Neural cell (in vitro differentiated cells): ENCODE measurements around the gene TMEM175. TPM values are rescaled to one million over a fixed set of nuclear protein-coding genes. Genes with fewer than 3 reads are reported as not detected.

Experiments used
- H2AFZ ChIP-seq: fragments of 200-600, 300-800 bp; sonication (generic), shearing (Covaris generic); 2 replicates; pipeline ENCODE4 v1.6.0; 2014; ENCODE audit warnings: low read depth, mild to moderate bottlenecking, antibody characterized with exemption, low read length, moderate library complexity
- H3F3A ChIP-seq: fragments of 200-600 bp; shearing (Covaris generic); 2 replicates; pipeline ENCODE4 v1.6.1; 2016; ENCODE audit warnings: mild to moderate bottlenecking, moderate library complexity, mixed read lengths, antibody characterized with exemption, low read length; ENCODE audit not compliant: insufficient read depth, poor library complexity, severe bottlenecking
- H3K27ac ChIP-seq: fragments of 200-600, 300-800 bp; sonication (generic), shearing (Covaris generic); 2 replicates; pipeline ENCODE4 v1.5.1; 2014; ENCODE audit warnings: mild to moderate bottlenecking, low read length, moderate library complexity
- H3K27me3 ChIP-seq: fragments of 300-800, 200-600 bp; sonication (generic), shearing (Covaris generic); 2 replicates; pipeline ENCODE4 v1.6.0; 2014; ENCODE audit warnings: mild to moderate bottlenecking, low read depth, low read length, moderate library complexity; ENCODE audit not compliant: insufficient read depth
- H3K36me3 ChIP-seq: fragments of 300-800, 200-600 bp; sonication (generic), shearing (Covaris generic); 2 replicates; pipeline ENCODE4 v1.5.1; 2014; ENCODE audit warnings: mild to moderate bottlenecking, antibody characterized with exemption, low read length, moderate library complexity; ENCODE audit not compliant: insufficient read depth
- H3K4me2 ChIP-seq: fragments of 300-800, 200-600 bp; sonication (generic), shearing (Covaris generic); 2 replicates; pipeline ENCODE4 v1.6.0; 2014; ENCODE audit warnings: mild to moderate bottlenecking, low read length
- H3K4me3 ChIP-seq: fragments of 300-800, 200-600 bp; sonication (generic), shearing (Covaris generic); 2 replicates; pipeline ENCODE4 v1.5.1; 2014; ENCODE audit warnings: mild to moderate bottlenecking, low read length, moderate library complexity
- H3K79me2 ChIP-seq: fragments of 200-600 bp; shearing (Covaris generic); replicated peaks from 2 replicates; pipeline ENCODE4 v1.6.0; 2014; ENCODE audit warnings: mild to moderate bottlenecking, low read length, moderate library complexity; ENCODE audit not compliant: insufficient read depth
- H3K9ac ChIP-seq: fragments of 300-800, 200-600 bp; sonication (generic), shearing (Covaris generic); 2 replicates; pipeline ENCODE4 v1.6.1; 2016; ENCODE audit warnings: mild to moderate bottlenecking, low read length, mixed read lengths
- H3K9me2 ChIP-seq: fragments of 200-600 bp; shearing (Covaris generic); 2 replicates; pipeline ENCODE4 v1.6.1; 2016; ENCODE audit warnings: mild to moderate bottlenecking, low read length, mixed read lengths; ENCODE audit not compliant: insufficient read depth
- H3K9me3 ChIP-seq: fragments of 200-600, 300-800 bp; sonication (generic), shearing (Covaris generic); 2 replicates; pipeline ENCODE4 v1.6.1; 2016; ENCODE audit warnings: mild to moderate bottlenecking, mixed run types, low read length, moderate library complexity, mixed read lengths
- H4K20me1 ChIP-seq: fragments of 200-600 bp; shearing (Covaris generic); 2 replicates; pipeline ENCODE4 v1.6.1; 2016; ENCODE audit warnings: mild to moderate bottlenecking, mixed run types; ENCODE audit not compliant: insufficient read depth
- EP300 ChIP-seq: fragments of 450-650 bp; conservative IDR thresholded peaks from 2 replicates; pipeline ENCODE4 v1.6.1; 2014; ENCODE audit warnings: antibody characterized with exemption, mild to moderate bottlenecking, moderate library complexity; ENCODE audit not compliant: poor library complexity, severe bottlenecking
- EZH2 ChIP-seq: fragments of 200-600, 300-800 bp; shearing (Covaris generic), sonication (generic); IDR thresholded peaks from 2 replicates; pipeline ENCODE4 v1.6.1; 2014; ENCODE audit warnings: antibody characterized with exemption, low read length, borderline replicate concordance, mild to moderate bottlenecking; ENCODE audit not compliant: insufficient read depth, poor library complexity, severe bottlenecking
- MXI1 ChIP-seq: fragments of 450-650 bp; conservative IDR thresholded peaks from 2 replicates; pipeline ENCODE4 v1.6.1; 2014; ENCODE audit warnings: antibody characterized with exemption, mild to moderate bottlenecking; ENCODE audit not compliant: poor library complexity, severe bottlenecking
- POLR2AphosphoS5 ChIP-seq: IDR thresholded peaks from 2 replicates; pipeline ENCODE4 v1.6.1; 2012
- RAD21 ChIP-seq: fragments of 450-650 bp; conservative IDR thresholded peaks from 2 replicates; pipeline ENCODE4 v1.6.1; 2014; ENCODE audit warnings: antibody characterized with exemption, mild to moderate bottlenecking, moderate library complexity
- REST ChIP-seq: IDR thresholded peaks from 2 replicates; pipeline ENCODE4 v1.6.1; 2012; ENCODE audit warnings: borderline replicate concordance
- SMC3 ChIP-seq: fragments of 450-650 bp; conservative IDR thresholded peaks from 2 replicates; pipeline ENCODE4 v1.6.1; 2014; ENCODE audit warnings: antibody characterized with exemption, mild to moderate bottlenecking, moderate library complexity; ENCODE audit not compliant: poor library complexity
- TAF1 ChIP-seq: IDR thresholded peaks from 2 replicates; pipeline ENCODE4 v1.6.1; 2012; ENCODE audit warnings: low read depth
- polyA plus RNA-seq: library from polyadenylated mRNA; depleted of rRNA; stranded (reverse); fragments of >200 nt; gene quantifications from 2 replicates; pipeline ENCODE4 v1.2.3, GENCODE V29; 2014
- TF ChIP-seq, protein P1 (sequence below): fragments of 450-650 bp; IDR thresholded peaks from 2 replicates; pipeline ENCODE4 v1.5.1; 2014; ENCODE audit warnings: antibody characterized with exemption, mild to moderate bottlenecking, moderate library complexity; ENCODE audit not compliant: poor library complexity, severe bottlenecking

Gene TMEM175
- polyA plus RNA-seq, 1 donor from 2014 or later, result 36.9 TPM

DNA sequence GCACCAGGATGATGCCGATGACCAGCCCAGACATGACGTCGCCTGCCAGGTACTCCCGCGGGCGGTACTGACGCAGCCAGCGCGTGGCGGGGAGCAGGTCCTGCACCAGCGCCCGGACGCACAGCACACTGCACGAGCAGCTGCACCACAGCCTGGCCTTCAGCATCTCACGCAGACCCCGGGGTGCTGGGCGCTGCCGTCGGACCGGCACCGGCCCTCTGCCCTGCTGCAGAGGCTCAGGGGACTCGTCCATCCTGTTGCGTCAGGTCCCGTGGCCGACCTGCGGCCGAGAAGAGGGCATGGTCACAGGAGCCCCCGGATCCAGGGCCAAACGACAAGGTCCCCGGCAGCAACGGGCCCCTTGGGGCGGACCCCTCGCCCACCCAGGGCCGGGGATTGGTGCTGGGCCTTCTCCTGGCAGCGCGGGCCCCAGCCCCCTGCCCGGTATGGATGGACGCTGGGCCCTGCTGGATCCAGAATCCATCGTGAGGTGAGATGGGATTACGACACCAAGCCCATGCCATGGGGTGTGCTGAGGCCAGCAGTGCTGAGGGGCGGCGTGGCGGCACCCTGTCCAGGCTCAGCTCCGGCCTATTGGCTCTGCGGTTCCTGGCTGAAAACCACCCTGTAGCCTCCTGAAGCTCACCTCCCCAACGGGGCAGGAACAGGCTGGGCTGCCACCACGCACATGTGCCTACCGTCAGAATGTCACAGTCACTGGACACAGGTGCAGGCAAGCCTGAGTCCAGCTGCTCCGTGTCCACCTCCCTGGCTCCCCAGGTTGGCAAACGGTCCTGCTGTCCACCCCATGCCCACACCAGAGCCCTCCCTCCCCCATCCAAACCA, 59.4 kb downstream of the TMEM175 start:
- Histone ChIP-seq H4K20me1 (no peaks in the 10 kb centered on the region), H3F3A (no peaks in the 10 kb centered on the region), H3K9me2 (no peaks in the 10 kb centered on the region), H3K79me2 (no peaks in the 10 kb centered on the region), H3K27ac (no peak overlapping the region), H2AFZ (no peak overlapping the region), H3K9ac (no peak overlapping the region), H3K36me3 (no peaks in the 10 kb centered on the region), H3K9me3 (no peaks in the 10 kb centered on the region), H3K4me3 (no peak overlapping the region), H3K4me2 (no peak overlapping the region), H3K27me3 (peaks cover 3% of the 10 kb centered on the region)
- TF ChIP-seq, protein P1, sequence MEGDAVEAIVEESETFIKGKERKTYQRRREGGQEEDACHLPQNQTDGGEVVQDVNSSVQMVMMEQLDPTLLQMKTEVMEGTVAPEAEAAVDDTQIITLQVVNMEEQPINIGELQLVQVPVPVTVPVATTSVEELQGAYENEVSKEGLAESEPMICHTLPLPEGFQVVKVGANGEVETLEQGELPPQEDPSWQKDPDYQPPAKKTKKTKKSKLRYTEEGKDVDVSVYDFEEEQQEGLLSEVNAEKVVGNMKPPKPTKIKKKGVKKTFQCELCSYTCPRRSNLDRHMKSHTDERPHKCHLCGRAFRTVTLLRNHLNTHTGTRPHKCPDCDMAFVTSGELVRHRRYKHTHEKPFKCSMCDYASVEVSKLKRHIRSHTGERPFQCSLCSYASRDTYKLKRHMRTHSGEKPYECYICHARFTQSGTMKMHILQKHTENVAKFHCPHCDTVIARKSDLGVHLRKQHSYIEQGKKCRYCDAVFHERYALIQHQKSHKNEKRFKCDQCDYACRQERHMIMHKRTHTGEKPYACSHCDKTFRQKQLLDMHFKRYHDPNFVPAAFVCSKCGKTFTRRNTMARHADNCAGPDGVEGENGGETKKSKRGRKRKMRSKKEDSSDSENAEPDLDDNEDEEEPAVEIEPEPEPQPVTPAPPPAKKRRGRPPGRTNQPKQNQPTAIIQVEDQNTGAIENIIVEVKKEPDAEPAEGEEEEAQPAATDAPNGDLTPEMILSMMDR, result no peak
- no peak for TF ChIP-seq EZH2
- no peak for TF ChIP-seq MXI1
- TF ChIP-seq TAF1, result no peak
- TF ChIP-seq RAD21, result no peak
- TF ChIP-seq SMC3, result no peak
- no peak for TF ChIP-seq POLR2AphosphoS5
- no peak for TF ChIP-seq EP300
- TF ChIP-seq REST, result no peak

- no peaks in the 10 kb centered on the region for H3F3A ChIP-seq
- no peak overlapping the region for H3K4me2 ChIP-seq
- H4K20me1 ChIP-seq, result no peaks in the 10 kb centered on the region
- H3K36me3 ChIP-seq, result no peaks in the 10 kb centered on the region
- H3K9me3 ChIP-seq, result no peaks in the 10 kb centered on the region
- H3K9ac ChIP-seq, result no peak overlapping the region
- H3K79me2 ChIP-seq, result no peaks in the 10 kb centered on the region
- no peak for TF ChIP-seq EZH2
- TF ChIP-seq, protein P1, result no peak
- no peak for TF ChIP-seq POLR2AphosphoS5
- TF ChIP-seq EP300, result no peak
- TF ChIP-seq REST, result no peak
- TF ChIP-seq RAD21, result no peak
- TF ChIP-seq TAF1, result no peak
- no peak for TF ChIP-seq MXI1
- TF ChIP-seq SMC3, result no peak
- H3K27ac ChIP-seq, result no peak overlapping the region
- H3K4me3 ChIP-seq, result no peak overlapping the region
- H3K27me3 ChIP-seq, result peaks cover 9% of the 10 kb centered on the region
- no peak overlapping the region for H2AFZ ChIP-seq
- H3K9me2 ChIP-seq, result no peaks in the 10 kb centered on the region
Measured at GRCh38 chr4:992297-993110, 60.2 kb downstream of the TMEM175 start.
